H1 (cell line): ENCODE results near the gene PDZK1IP1. TPM values are rescaled to one million over a fixed set of nuclear protein-coding genes. Genes with fewer than 3 reads are reported as not detected.

ENCODE experiments used
- CTCF ChIA-PET: fragments of 300-600 bp; sonication (Branson Sonifier 250); formaldehyde crosslinking; loops from one replicate; lab custom pipeline; 2021; ENCODE audit not compliant: partially characterized antibody; lab: Charles Lee
- POLR2A ChIA-PET: fragments of 300-600 bp; sonication (Branson Sonifier 250); formaldehyde crosslinking; loops from one replicate; lab custom pipeline; 2021; ENCODE audit warnings: inconsistent platforms; ENCODE audit not compliant: partially characterized antibody; lab: Charles Lee
- DNase-seq, 2 experiments: peaks; one replicate each; pipeline versions ENCODE4 v3.0.0 to v3.0.0-alpha.2; 2010 to 2022; ENCODE audit warnings: low spot score in 2 of 2, low read depth in 1 of 2, mixed read lengths in 1 of 2
- FAIRE-seq: peaks from 2 replicates; lab custom pipeline; 2011; peaks lifted over from hg19 to GRCh38; lab: Jason Lieb, UNC
- H2AFZ ChIP-seq: 2 replicates; pipeline ENCODE4 v1.8.1; 2012; ENCODE audit warnings: low read length, inconsistent platforms
- H2AK5ac ChIP-seq: 2 replicates; pipeline ENCODE4 v1.6.1; 2013; ENCODE audit warnings: low read depth, low read length
- H2BK120ac ChIP-seq: replicated peaks from 2 replicates; pipeline ENCODE3; 2013; ENCODE audit warnings: low read depth, low read length, inconsistent platforms
- H2BK12ac ChIP-seq: 2 replicates; pipeline ENCODE4 v1.6.1; 2013; ENCODE audit warnings: low read depth, low read length
- H2BK15ac ChIP-seq: 2 replicates; pipeline ENCODE4 v1.6.1; 2013; ENCODE audit warnings: low read length
- H2BK20ac ChIP-seq: 2 replicates; pipeline ENCODE4 v1.6.1; 2013; ENCODE audit warnings: low read length
- H2BK5ac ChIP-seq: 2 replicates; pipeline ENCODE4 v1.6.1; 2013; ENCODE audit warnings: low read depth, low read length
- H3K14ac ChIP-seq: 2 replicates; pipeline ENCODE4 v1.6.1; 2013; ENCODE audit warnings: inconsistent platforms; ENCODE audit not compliant: insufficient read length
- H3K18ac ChIP-seq: 2 replicates; pipeline ENCODE4 v1.6.1; 2013; ENCODE audit warnings: low read length; ENCODE audit errors: extremely low read depth
- H3K23ac ChIP-seq: 2 replicates; pipeline ENCODE4 v1.6.1; 2013; ENCODE audit warnings: inconsistent platforms; ENCODE audit not compliant: insufficient read length
- H3K23me2 ChIP-seq: 2 replicates; pipeline ENCODE4 v1.6.1; 2013; ENCODE audit warnings: low read depth, low read length
- H3K27ac ChIP-seq: 2 replicates; pipeline ENCODE4 v1.6.1; 2011; ENCODE audit warnings: low read depth, low read length, inconsistent platforms
- H3K27me3 ChIP-seq, 4 experiments: replicated peaks in 1 of 4; 1 replicate in 1 of 4; 2 replicates in 3 of 4; pipeline versions ENCODE4 v1.6.1 to v1.8.1; 2011 to 2013; ENCODE audit warnings: low read length in 3 of 4, mild to moderate bottlenecking in 3 of 4, inconsistent platforms in 2 of 4, mixed read lengths in 2 of 4, moderate library complexity in 1 of 4; ENCODE audit not compliant: control insufficient read depth in 3 of 4, insufficient read depth in 3 of 4; ENCODE audit errors: extremely low read depth in 1 of 4
- H3K36me3 ChIP-seq, 4 experiments: 2 replicates each; pipeline versions ENCODE4 v1.6.1 to v1.8.1; 2011 to 2013; ENCODE audit warnings: mild to moderate bottlenecking in 4 of 4, low read length in 3 of 4, moderate library complexity in 2 of 4, control low read depth in 1 of 4, inconsistent platforms in 1 of 4; ENCODE audit not compliant: insufficient read depth in 4 of 4, control insufficient read depth in 2 of 4
- H3K4ac ChIP-seq: replicated peaks from 2 replicates; pipeline ENCODE3; 2013; ENCODE audit warnings: low read length, low read depth, mixed read lengths, inconsistent platforms; ENCODE audit not compliant: insufficient read length
- H3K4me1 ChIP-seq, 4 experiments: replicated peaks in 1 of 4; 1 replicate in 1 of 4; 2 replicates in 3 of 4; pipeline versions ENCODE4 v1.6.1 to v1.8.1; 2011 to 2013; ENCODE audit warnings: low read length in 3 of 4, inconsistent platforms in 2 of 4, mixed read lengths in 1 of 4; ENCODE audit not compliant: insufficient read depth in 4 of 4, control insufficient read depth in 3 of 4
- H3K4me2 ChIP-seq, 2 experiments: 2 replicates each; pipeline versions ENCODE4 v1.6.1 to v1.8.1; 2011 to 2013; ENCODE audit warnings: low read depth in 2 of 2, low read length in 2 of 2, control low read depth in 1 of 2, inconsistent platforms in 1 of 2, mild to moderate bottlenecking in 1 of 2; ENCODE audit not compliant: insufficient read depth in 1 of 2
- H3K4me3 ChIP-seq, 4 experiments: fragments of 200-600, 300-600 bp in 1 of 4; sonication (generic), shearing (Covaris generic), sonication (Bioruptor Twin) in 1 of 4; 2 replicates each; pipeline versions ENCODE4 v1.5.1 to v1.8.1; 2011 to 2016; ENCODE audit warnings: low read length in 4 of 4, low read depth in 3 of 4, control low read depth in 2 of 4, inconsistent platforms in 2 of 4, mild to moderate bottlenecking in 2 of 4, mixed read lengths in 1 of 4, moderate library complexity in 1 of 4; ENCODE audit not compliant: insufficient read depth in 2 of 4; ENCODE audit errors: extremely low read depth in 1 of 4
- H3K56ac ChIP-seq: replicated peaks from 2 replicates; pipeline ENCODE3; 2013; ENCODE audit warnings: low read depth, mild to moderate bottlenecking, mixed read lengths, low read length, inconsistent platforms; ENCODE audit not compliant: insufficient read length
- H3K79me1 ChIP-seq: 2 replicates; pipeline ENCODE4 v1.6.1; 2013; ENCODE audit warnings: low read depth, low read length, control low read depth
- H3K79me2 ChIP-seq, 2 experiments: 2 replicates each; pipeline versions ENCODE4 v1.6.1 to v1.8.1; 2012 to 2013; ENCODE audit warnings: low read length in 2 of 2, mild to moderate bottlenecking in 2 of 2, inconsistent platforms in 1 of 2; ENCODE audit not compliant: insufficient read depth in 2 of 2, control insufficient read depth in 1 of 2
- H3K9ac ChIP-seq, 4 experiments: replicated peaks in 1 of 4; 1 replicate in 1 of 4; 2 replicates in 3 of 4; pipeline versions ENCODE4 v1.6.1 to v1.8.1; 2011 to 2013; ENCODE audit warnings: low read depth in 3 of 4, low read length in 3 of 4, control low read depth in 2 of 4, mild to moderate bottlenecking in 2 of 4, moderate library complexity in 2 of 4, inconsistent platforms in 1 of 4; ENCODE audit errors: extremely low read depth in 1 of 4
- H3K9me3 ChIP-seq, 2 experiments: 2 replicates each; pipeline versions ENCODE4 v1.6.1 to v1.8.1; 2012 to 2013; ENCODE audit warnings: mild to moderate bottlenecking in 2 of 2, moderate library complexity in 2 of 2, control low read depth in 1 of 2, inconsistent platforms in 1 of 2, low read depth in 1 of 2, low read length in 1 of 2, mixed read lengths in 1 of 2; ENCODE audit not compliant: insufficient read depth in 2 of 2
- H4K20me1 ChIP-seq, 2 experiments: replicated peaks in 1 of 2; 2 replicates each; pipeline versions ENCODE3 to v1.8.1; 2011 to 2013; ENCODE audit warnings: inconsistent platforms in 2 of 2, low read length in 2 of 2, mild to moderate bottlenecking in 1 of 2; ENCODE audit not compliant: insufficient read depth in 2 of 2, control insufficient read depth in 1 of 2
- H4K5ac ChIP-seq: 2 replicates; pipeline ENCODE4 v1.6.1; 2013; ENCODE audit warnings: low read length, low read depth, mixed read lengths, inconsistent platforms; ENCODE audit not compliant: insufficient read length
- H4K8ac ChIP-seq: 2 replicates; pipeline ENCODE4 v1.8.0; 2013; ENCODE audit warnings: mild to moderate bottlenecking, moderate library complexity, low read length, inconsistent platforms; ENCODE audit not compliant: insufficient read depth; ENCODE audit errors: extremely low read depth
- H4K91ac ChIP-seq: replicated peaks from 2 replicates; pipeline ENCODE3; 2013; ENCODE audit warnings: low read length, mixed read lengths, inconsistent platforms; ENCODE audit not compliant: insufficient read length
- CTBP2 ChIP-seq: IDR thresholded peaks from 2 replicates; pipeline ENCODE4 v1.7.0; 2011; ENCODE audit warnings: borderline replicate concordance, mild to moderate bottlenecking, moderate library complexity, mixed read lengths, low read length; ENCODE audit not compliant: insufficient read depth, insufficient read length
- GABPA ChIP-seq: IDR thresholded peaks from 2 replicates; pipeline ENCODE4 v1.6.1; 2011; ENCODE audit warnings: mild to moderate bottlenecking, low read length, moderate library complexity, borderline replicate concordance; ENCODE audit not compliant: insufficient read depth
- GTF2F1 ChIP-seq: IDR thresholded peaks from 2 replicates; pipeline ENCODE4 v1.6.1; 2012; ENCODE audit warnings: low read depth, low read length, improper control_type of control experiment, borderline replicate concordance
- KDM5A ChIP-seq: fragments of 200-600 bp; IDR thresholded peaks from 2 replicates; pipeline ENCODE4 v1.7.1; 2012; ENCODE audit warnings: mild to moderate bottlenecking, low read length, inconsistent platforms, mixed read lengths
- NANOG ChIP-seq: IDR thresholded peaks from 2 replicates; pipeline ENCODE4 v1.6.1; 2011; ENCODE audit warnings: low read length, low read depth, mild to moderate bottlenecking, inconsistent platforms; ENCODE audit not compliant: insufficient read depth, poor library complexity, severe bottlenecking
- RNF2 ChIP-seq: fragments of 200-900, 300-1000 bp; sonication (generic); IDR thresholded peaks from 2 replicates; pipeline ENCODE4 v1.7.1; 2016; ENCODE audit warnings: borderline replicate concordance, low read depth, mild to moderate bottlenecking, antibody characterized with exemption, low read length; ENCODE audit not compliant: poor library complexity, severe bottlenecking; ENCODE audit errors: missing control alignments
- SIX5 ChIP-seq: IDR thresholded peaks from 2 replicates; pipeline ENCODE4 v1.6.1; 2011; ENCODE audit warnings: mild to moderate bottlenecking, low read depth, low read length
- SP1 ChIP-seq: IDR thresholded peaks from 2 replicates; pipeline ENCODE4 v1.6.1; 2011; ENCODE audit warnings: low read depth, low read length
- TAF1 ChIP-seq: IDR thresholded peaks from 2 replicates; pipeline ENCODE4 v1.6.1; 2011; ENCODE audit warnings: mild to moderate bottlenecking, low read depth, low read length
- polyA plus RNA-seq, 7 experiments: library from polyadenylated mRNA; depleted of rRNA in 3 of 7; stranded (reverse) in 5 of 7; unstranded in 2 of 7; fragments of >200 nt in 5 of 7; fragments of 200-250 nt in 2 of 7; gene quantifications; 1 replicate in 5 of 7; 2 replicates in 1 of 7; 4 replicates in 1 of 7; pipeline versions ENCODE4 v1.2.1 to v1.2.3, GENCODE V29; 2011 to 2013; ENCODE audit warnings: missing spikeins in 2 of 7, mixed read lengths in 2 of 7
- total RNA-seq: library from RNA; stranded (reverse); fragmentation: NEBNext Ultra II Directional; extraction: Animal tissue kit (Norgen Biotek cat#: 25700); gene quantifications from 2 replicates; pipeline ENCODE4 v1.2.1, GENCODE V29; 2021
- TF ChIP-seq, protein P1 (sequence below): IDR thresholded peaks from 2 replicates; pipeline ENCODE4 v1.6.1; 2012; ENCODE audit warnings: inconsistent platforms
- TF ChIP-seq, protein P2 (sequence below): IDR thresholded peaks from 2 replicates; pipeline ENCODE4 v1.6.1; 2012; ENCODE audit warnings: low read length, inconsistent platforms

The PDZK1IP1 gene
- total and polyA plus RNA-seq, 2 of the 8 experiments (the other 6 are each of a cell fraction or from before 2014, with no cell fraction given): 0.17 TPM; not detected in 1

DNA sequence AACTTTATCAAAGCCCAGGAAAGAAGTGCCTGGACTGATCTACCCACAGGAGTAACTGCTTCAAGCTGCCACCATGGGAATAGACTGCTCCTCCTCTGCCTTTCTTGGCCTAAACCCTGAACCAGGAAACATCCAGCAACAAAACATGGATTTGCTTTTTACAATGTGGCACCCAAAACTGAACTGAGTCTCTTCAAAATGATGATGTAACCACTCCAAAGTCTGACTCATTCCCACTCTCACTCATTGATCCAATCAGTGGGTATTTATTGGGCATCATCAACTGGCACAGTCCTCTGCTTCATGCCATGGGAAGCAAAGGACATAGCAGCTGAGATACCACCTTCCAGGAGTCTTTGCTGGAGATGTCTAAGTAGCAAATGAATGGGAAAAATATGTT is 29.1 kb downstream of the PDZK1IP1 start:
- Histone ChIP-seq H3K14ac (no peak overlapping the region), H3K79me1 (no peaks in the 10 kb centered on the region), H3K18ac (no peak overlapping the region), H2BK20ac (no peak overlapping the region), H4K8ac (no peak overlapping the region), H3K23me2 (no peaks in the 10 kb centered on the region), H3K23ac (no peak overlapping the region), H3K4me2 (no peak overlapping the region), H3K4ac (no peak overlapping the region), H3K36me3 (no peaks in the 10 kb centered on the region), H2BK5ac (no peak overlapping the region), H2BK120ac (no peak overlapping the region), H3K27ac (no peak overlapping the region), H3K4me1 (no peaks in the 10 kb centered on the region), H3K27me3 (no peaks in the 10 kb centered on the region), H4K5ac (no peak overlapping the region), H2BK12ac (no peak overlapping the region), H2AK5ac (no peak overlapping the region), H3K9ac (no peak overlapping the region), H2AFZ (no peak overlapping the region), H3K56ac (no peak overlapping the region), H4K20me1 (no peaks in the 10 kb centered on the region), H3K9me3 (peaks cover under 1% of the 10 kb centered on the region in 2 experiments; a peak in 2 of 4 replicates), H3K4me3 (no peak overlapping the region), H4K91ac (no peak overlapping the region), H2BK15ac (no peak overlapping the region), H3K79me2 (no peaks in the 10 kb centered on the region)
- ChIA-PET POLR2A (no interaction called here), CTCF (interaction anchor here (0.5 kb wide), 1 partner anchor 36 kb away, joined by 3 read pairs; no protein-coding TSS in a partner anchor)
- DNase-seq (no peak), FAIRE-seq (no peak)
- TF ChIP-seq SP1: no peak
- no peak for TF ChIP-seq RNF2
- TF ChIP-seq, protein P1, sequence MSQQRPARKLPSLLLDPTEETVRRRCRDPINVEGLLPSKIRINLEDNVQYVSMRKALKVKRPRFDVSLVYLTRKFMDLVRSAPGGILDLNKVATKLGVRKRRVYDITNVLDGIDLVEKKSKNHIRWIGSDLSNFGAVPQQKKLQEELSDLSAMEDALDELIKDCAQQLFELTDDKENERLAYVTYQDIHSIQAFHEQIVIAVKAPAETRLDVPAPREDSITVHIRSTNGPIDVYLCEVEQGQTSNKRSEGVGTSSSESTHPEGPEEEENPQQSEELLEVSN: no peak
- no peak for TF ChIP-seq GTF2F1
- no peak for TF ChIP-seq NANOG
- TF ChIP-seq KDM5A: no peak
- no peak for TF ChIP-seq SIX5
- no peak for TF ChIP-seq GABPA
- TF ChIP-seq TAF1: no peak
- TF ChIP-seq, protein P2, sequence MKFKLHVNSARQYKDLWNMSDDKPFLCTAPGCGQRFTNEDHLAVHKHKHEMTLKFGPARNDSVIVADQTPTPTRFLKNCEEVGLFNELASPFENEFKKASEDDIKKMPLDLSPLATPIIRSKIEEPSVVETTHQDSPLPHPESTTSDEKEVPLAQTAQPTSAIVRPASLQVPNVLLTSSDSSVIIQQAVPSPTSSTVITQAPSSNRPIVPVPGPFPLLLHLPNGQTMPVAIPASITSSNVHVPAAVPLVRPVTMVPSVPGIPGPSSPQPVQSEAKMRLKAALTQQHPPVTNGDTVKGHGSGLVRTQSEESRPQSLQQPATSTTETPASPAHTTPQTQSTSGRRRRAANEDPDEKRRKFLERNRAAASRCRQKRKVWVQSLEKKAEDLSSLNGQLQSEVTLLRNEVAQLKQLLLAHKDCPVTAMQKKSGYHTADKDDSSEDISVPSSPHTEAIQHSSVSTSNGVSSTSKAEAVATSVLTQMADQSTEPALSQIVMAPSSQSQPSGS: no peak
- no peak for TF ChIP-seq CTBP2
